Parathyroid adenoma (tissue), 2 donors: ENCODE measurements around the gene CYP2D6.
"Not testable (repeated sequence)": the region's sequence is repeated elsewhere in the genome, so short reads cannot be mapped to it uniquely, and the experiment has no call there.

ENCODE experiments used
- H2AFZ ChIP-seq: fragments of 300-600 bp; sonication (generic); one replicate; pipeline ENCODE4 v1.7.0; 2017; ENCODE audit warnings: antibody characterized with exemption, mild to moderate bottlenecking
- H3K27ac ChIP-seq: fragments of 300-600 bp; sonication (generic); one replicate; pipeline ENCODE4 v1.7.0; 2017
- H3K27me3 ChIP-seq: fragments of 300-600 bp; sonication (generic); one replicate; pipeline ENCODE4 v1.7.0; 2017; ENCODE audit warnings: low read length; ENCODE audit not compliant: control insufficient read depth, insufficient read depth
- H3K36me3 ChIP-seq: fragments of 300-600 bp; sonication (generic); one replicate; pipeline ENCODE4 v1.7.0; 2017; ENCODE audit warnings: low read length; ENCODE audit not compliant: control insufficient read depth, insufficient read depth
- H3K4me1 ChIP-seq: fragments of 300-600 bp; sonication (generic); one replicate; pipeline ENCODE4 v1.7.0; 2017; ENCODE audit warnings: control low read depth
- H3K4me2 ChIP-seq: fragments of 300-600 bp; sonication (generic); one replicate; pipeline ENCODE4 v1.7.0; 2017; ENCODE audit warnings: low read length
- H3K4me3 ChIP-seq: fragments of 300-600 bp; sonication (generic); one replicate; pipeline ENCODE4 v1.7.0; 2017; ENCODE audit warnings: low read depth, low read length
- H3K79me2 ChIP-seq: fragments of 300-600 bp; sonication (generic); one replicate; pipeline ENCODE4 v1.7.0; 2017; ENCODE audit warnings: control low read depth
- H3K9ac ChIP-seq: fragments of 300-600 bp; sonication (generic); one replicate; pipeline ENCODE4 v1.7.0; 2017; ENCODE audit warnings: mild to moderate bottlenecking
- H3K9me3 ChIP-seq: fragments of 300-600 bp; sonication (generic); one replicate; pipeline ENCODE4 v1.7.0; 2017; ENCODE audit warnings: low read length; ENCODE audit not compliant: control insufficient read depth
- CTCF ChIP-seq: fragments of 300-600 bp; sonication (generic); IDR thresholded peaks from one replicate; pipeline ENCODE4 v1.7.0; 2017; ENCODE audit warnings: antibody characterized with exemption, mild to moderate bottlenecking
- donor health status: primary hyperparathyroidism.

CYP2D6 gene

GRCh38 chr22:42116848-42117424 is 13.7 kb downstream of the CYP2D6 start:
- Histone ChIP-seq H3K36me3 (no peaks in the 10 kb centered on the region), H3K4me2 (no peak overlapping the region), H2AFZ (no peak overlapping the region), H3K9ac (no peak overlapping the region), H3K4me3 (no peak overlapping the region), H3K9me3 (no peaks in the 10 kb centered on the region), H3K27ac (no peak overlapping the region), H3K79me2 (no peaks in the 10 kb centered on the region), H3K27me3 (no peaks in the 10 kb centered on the region), H3K4me1 (no peaks in the 10 kb centered on the region)
- no peak for TF ChIP-seq CTCF

GRCh38 chr22:42115420-42115830 is 15.2 kb downstream of the CYP2D6 start:
- not testable (repeated sequence) for H3K36me3 ChIP-seq, H3K27me3 ChIP-seq

DNA sequence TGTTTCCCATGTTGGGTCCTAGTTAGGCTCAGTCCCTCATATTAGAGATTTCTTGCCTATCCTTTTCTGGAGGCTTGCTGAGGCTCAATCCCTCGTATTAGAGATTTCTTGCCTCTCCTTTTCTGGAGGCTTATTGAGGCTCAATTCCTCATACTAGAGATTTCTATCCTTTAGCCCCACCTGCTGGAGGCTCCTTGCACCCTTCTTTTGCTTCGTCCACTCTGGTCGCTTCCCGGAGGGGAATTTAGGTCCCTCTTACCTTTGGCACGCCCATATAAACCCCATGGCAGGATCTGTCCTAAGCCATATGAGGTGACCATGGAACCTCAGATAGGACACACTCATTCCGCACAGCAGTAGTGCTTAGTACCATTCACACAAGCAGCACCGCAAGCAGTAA is 15.9 kb downstream of the CYP2D6 start:
- H3K4me3 ChIP-seq = no peak overlapping the region
- H3K79me2 ChIP-seq = no peaks in the 10 kb centered on the region
- no peaks in the 10 kb centered on the region for H3K27me3 ChIP-seq
- no peak for TF ChIP-seq CTCF
- H3K9me3 ChIP-seq = no peaks in the 10 kb centered on the region
- no peaks in the 10 kb centered on the region for H3K4me1 ChIP-seq
- H3K4me2 ChIP-seq = no peak overlapping the region
- no peak overlapping the region for H3K9ac ChIP-seq
- H2AFZ ChIP-seq = no peak overlapping the region
- no peaks in the 10 kb centered on the region for H3K36me3 ChIP-seq
- no peak overlapping the region for H3K27ac ChIP-seq

More at GRCh38 chr22:42115420-42115830, 15.2 kb downstream of the CYP2D6 start:
- not testable (repeated sequence) for H2AFZ ChIP-seq, H3K4me2 ChIP-seq, H3K9ac ChIP-seq, H3K9me3 ChIP-seq, H3K4me1 ChIP-seq, H3K27ac ChIP-seq, H3K79me2 ChIP-seq, H3K4me3 ChIP-seq

GRCh38 chr22:42112793-42113192 is 17.8 kb downstream of the CYP2D6 start:
- not testable (repeated sequence) for H2AFZ ChIP-seq, H3K27ac ChIP-seq, H3K4me1 ChIP-seq, H3K79me2 ChIP-seq, H3K4me2 ChIP-seq, H3K36me3 ChIP-seq, H3K27me3 ChIP-seq, H3K4me3 ChIP-seq, H3K9ac ChIP-seq, H3K9me3 ChIP-seq

DNA sequence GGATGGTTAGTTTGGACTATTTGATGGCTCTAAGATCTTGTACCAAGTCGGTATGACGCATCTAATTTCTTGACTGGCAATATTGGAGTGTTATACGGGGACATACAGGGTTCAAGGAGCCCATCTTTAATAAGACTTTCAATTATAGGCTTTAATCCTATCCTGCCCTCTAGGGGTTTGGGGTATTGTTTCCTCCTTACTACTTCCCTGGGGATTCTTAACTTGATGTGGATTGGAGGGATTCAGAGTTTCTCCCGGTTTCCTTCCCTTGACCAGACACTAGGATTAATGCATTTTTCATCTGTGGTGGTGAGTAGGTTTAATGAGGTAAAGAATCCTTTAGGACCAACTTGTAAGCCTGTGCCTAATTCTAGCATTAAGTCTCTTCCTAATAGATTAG is 18.8 kb downstream of the CYP2D6 start:
- H3K79me2 ChIP-seq = no peaks in the 10 kb centered on the region
- H3K9ac ChIP-seq = no peak overlapping the region
- H2AFZ ChIP-seq = no peak overlapping the region
- no peaks in the 10 kb centered on the region for H3K4me1 ChIP-seq
- H3K36me3 ChIP-seq = no peaks in the 10 kb centered on the region
- H3K4me2 ChIP-seq = no peak overlapping the region
- no peak overlapping the region for H3K4me3 ChIP-seq
- H3K27me3 ChIP-seq = no peaks in the 10 kb centered on the region
- TF ChIP-seq CTCF = no peak
- no peaks in the 10 kb centered on the region for H3K9me3 ChIP-seq
- H3K27ac ChIP-seq = no peak overlapping the region

DNA sequence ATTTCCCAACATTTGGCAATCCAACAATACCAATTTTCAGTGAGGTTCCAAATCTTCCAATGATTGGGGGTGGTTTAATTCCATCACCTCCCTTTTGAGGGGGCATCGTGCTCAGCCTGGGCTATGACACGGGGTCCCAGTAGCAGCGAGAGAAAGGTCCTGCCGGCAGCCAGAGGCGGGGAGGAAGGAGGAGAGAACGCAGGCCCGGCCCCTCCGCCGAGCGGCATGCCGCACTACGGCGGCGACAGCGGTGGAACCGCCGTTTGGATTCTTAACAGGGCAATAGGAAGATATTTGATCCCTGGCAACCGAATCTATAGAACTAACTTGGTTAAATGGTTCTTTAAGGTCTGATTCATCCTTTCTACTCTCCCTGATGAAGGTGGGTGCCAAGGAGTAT is 21.8 kb downstream of the CYP2D6 start:
- no peaks in the 10 kb centered on the region for H3K79me2 ChIP-seq
- H3K36me3 ChIP-seq = no peaks in the 10 kb centered on the region
- no peak overlapping the region for H3K4me3 ChIP-seq
- H3K27me3 ChIP-seq = no peaks in the 10 kb centered on the region
- no peaks in the 10 kb centered on the region for H3K9me3 ChIP-seq
- H3K4me2 ChIP-seq = no peak overlapping the region
- no peak overlapping the region for H3K9ac ChIP-seq
- H3K27ac ChIP-seq = no peak overlapping the region
- no peak overlapping the region for H2AFZ ChIP-seq
- no peaks in the 10 kb centered on the region for H3K4me1 ChIP-seq
- no peak for TF ChIP-seq CTCF

DNA sequence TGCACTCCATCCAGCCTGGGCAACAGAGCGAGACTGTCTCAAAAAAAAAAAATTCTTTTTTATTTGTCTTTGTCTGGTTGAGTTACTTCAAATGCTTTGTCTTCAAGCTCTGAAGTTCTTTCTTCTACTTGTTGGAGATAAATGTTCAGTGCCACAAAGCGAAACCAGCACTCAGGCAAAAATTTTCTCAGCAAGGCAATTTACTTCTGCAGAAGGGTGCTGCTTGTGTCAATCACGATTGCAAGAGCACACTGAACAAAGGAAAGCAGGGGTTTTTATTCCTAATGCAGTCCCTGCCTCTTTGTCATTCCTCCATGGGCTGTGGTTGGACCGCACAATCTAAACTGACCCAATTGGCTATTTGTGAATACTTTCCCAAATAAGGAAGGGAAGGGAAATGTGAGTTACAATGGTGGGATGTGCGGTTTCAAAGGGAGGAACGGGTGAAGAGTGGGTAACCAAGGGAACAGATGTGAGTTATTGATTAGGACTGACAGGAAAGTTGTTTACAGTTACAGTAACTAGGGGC is 26.2 kb downstream of the CYP2D6 start:
- H3K4me2 ChIP-seq, H3K36me3 ChIP-seq, H3K27me3 ChIP-seq, H3K9ac ChIP-seq, H3K4me1 ChIP-seq, H3K9me3 ChIP-seq, H3K4me3 ChIP-seq, H3K79me2 ChIP-seq, H2AFZ ChIP-seq, H3K27ac ChIP-seq: not testable (repeated sequence)
